WTC11 (cell line): Measurements from ENCODE around the gene ASS1. TPM values are rescaled to one million over a fixed set of nuclear protein-coding genes. Genes with fewer than 3 reads are reported as not detected.

ENCODE experiments used
- ATAC-seq: fragments of 200-7000 bp; cut with Tn5 transposase; 2 replicates; pipeline ENCODE4 v1.10.0; 2021; ENCODE audit warnings: mild to moderate bottlenecking, moderate library complexity
- CTCF ChIA-PET: fragments of 300-600 bp; sonication (Branson Sonifier 250); formaldehyde crosslinking; loops from one replicate; lab custom pipeline; 2021; ENCODE audit warnings: antibody characterized with exemption; lab: Charles Lee
- POLR2A ChIA-PET: fragments of 350-600 bp; sonication (Branson Sonifier 250); formaldehyde crosslinking; loops from one replicate; lab custom pipeline; 2021; ENCODE audit warnings: antibody characterized with exemption; lab: Charles Lee
- DNase-seq: peaks from one replicate; pipeline ENCODE4 v3.0.0; 2021; ENCODE audit warnings: low spot score
- H3K27ac Mint-ChIP-seq: 2 replicates; pipeline ENCODE4 v1.8.0; 2021; ENCODE audit warnings: mixed read lengths
- H3K27me3 Mint-ChIP-seq: 2 replicates; pipeline ENCODE4 v1.8.0; 2021; ENCODE audit warnings: low read depth, mild to moderate bottlenecking, moderate library complexity, mixed read lengths
- H3K36me3 Mint-ChIP-seq: 2 replicates; pipeline ENCODE4 v1.8.0; 2021; ENCODE audit warnings: mixed read lengths
- H3K4me1 Mint-ChIP-seq: 2 replicates; pipeline ENCODE4 v1.8.0; 2022; ENCODE audit warnings: mixed read lengths
- H3K4me3 Mint-ChIP-seq: 2 replicates; pipeline ENCODE4 v1.8.0; 2021; ENCODE audit warnings: mild to moderate bottlenecking, moderate library complexity, mixed read lengths
- H3K9me3 Mint-ChIP-seq: 2 replicates; pipeline ENCODE4 v1.8.0; 2021; ENCODE audit warnings: mixed read lengths
- ATF1 ChIP-seq: sonication (generic); formaldehyde crosslinking; IDR thresholded peaks from 2 replicates; pipeline ENCODE4 v1.8.1; 2023; ENCODE audit warnings: mild to moderate bottlenecking, moderate library complexity, missing genetic modification reagents
- ETV6 ChIP-seq: sonication (generic); formaldehyde crosslinking; IDR thresholded peaks from 2 replicates; pipeline ENCODE4 v1.8.1; 2022; ENCODE audit warnings: mild to moderate bottlenecking, missing genetic modification reagents
- HMGA2 ChIP-seq: fragments of 250-450 bp; sonication (Bioruptor Pico); IDR thresholded peaks from 2 replicates; pipeline ENCODE4 v1.4.0; 2021; ENCODE audit warnings: mild to moderate bottlenecking, moderate library complexity
- IRF2 ChIP-seq: sonication (generic); formaldehyde crosslinking; IDR thresholded peaks from 2 replicates; pipeline ENCODE4 v1.8.0; 2022; ENCODE audit warnings: low read depth, missing genetic modification reagents, borderline replicate concordance
- JAZF1 ChIP-seq: fragments of 250-450 bp; sonication (Bioruptor Pico); IDR thresholded peaks from 2 replicates; pipeline ENCODE4 v1.9.0; 2021; ENCODE audit warnings: moderate library complexity, mild to moderate bottlenecking, inconsistent platforms
- JUN ChIP-seq: sonication (generic); formaldehyde crosslinking; IDR thresholded peaks from 2 replicates; pipeline ENCODE4 v1.8.0; 2023; ENCODE audit warnings: mild to moderate bottlenecking, missing genetic modification reagents
- KAT7 ChIP-seq: sonication (generic); formaldehyde crosslinking; IDR thresholded peaks from 2 replicates; pipeline ENCODE4 v1.8.1; 2023; ENCODE audit warnings: missing genetic modification reagents, mild to moderate bottlenecking, borderline replicate concordance
- NFATC4 ChIP-seq: fragments of 250-450 bp; sonication (Bioruptor Pico); IDR thresholded peaks from 2 replicates; pipeline ENCODE4 v1.9.0; 2021; ENCODE audit warnings: mild to moderate bottlenecking
- NR2C2 ChIP-seq: sonication (generic); formaldehyde crosslinking; IDR thresholded peaks from 2 replicates; pipeline ENCODE4 v1.8.0; 2022; ENCODE audit warnings: mild to moderate bottlenecking, missing genetic modification reagents
- RELA ChIP-seq: sonication (generic); formaldehyde crosslinking; IDR thresholded peaks from 2 replicates; pipeline ENCODE4 v1.8.1; 2022; ENCODE audit warnings: missing genetic modification reagents, mild to moderate bottlenecking, borderline replicate concordance
- SOX15 ChIP-seq: fragments of 250-450 bp; sonication (Bioruptor Pico); IDR thresholded peaks from 2 replicates; pipeline ENCODE4 v1.9.0; 2021; ENCODE audit warnings: mild to moderate bottlenecking
- TEAD4 ChIP-seq: sonication (generic); formaldehyde crosslinking; IDR thresholded peaks from 2 replicates; pipeline ENCODE4 v1.8.0; 2022; ENCODE audit warnings: mild to moderate bottlenecking, missing genetic modification reagents
- ZBTB21 ChIP-seq: sonication (generic); formaldehyde crosslinking; IDR thresholded peaks from 2 replicates; pipeline ENCODE4 v1.8.1; 2023; ENCODE audit warnings: mild to moderate bottlenecking, missing genetic modification reagents, borderline replicate concordance
- ZNF138 ChIP-seq: sonication (generic); formaldehyde crosslinking; conservative IDR thresholded peaks from 2 replicates; pipeline ENCODE4 v1.8.1; 2022; ENCODE audit warnings: mild to moderate bottlenecking, moderate library complexity, missing genetic modification reagents
- total RNA-seq: library from RNA; stranded (reverse); gene quantifications from 3 replicates; pipeline ENCODE4 v1.2.3, GENCODE V29; 2021
- TF ChIP-seq, protein P1 (sequence below): sonication (generic); formaldehyde crosslinking; IDR thresholded peaks from 2 replicates; pipeline ENCODE4 v1.8.1; 2023; ENCODE audit warnings: mild to moderate bottlenecking, missing genetic modification reagents
- TF ChIP-seq, protein P2 (sequence below): fragments of 250-450 bp; sonication (Bioruptor Pico); conservative IDR thresholded peaks from 2 replicates; pipeline ENCODE4 v1.9.0; 2021; ENCODE audit warnings: mild to moderate bottlenecking
- TF ChIP-seq, protein P3 (sequence below): sonication (generic); formaldehyde crosslinking; IDR thresholded peaks from 2 replicates; pipeline ENCODE4 v1.8.0; 2022; ENCODE audit warnings: mild to moderate bottlenecking, missing genetic modification reagents
- TF ChIP-seq, protein P4 (sequence below): fragments of 250-450 bp; sonication (Bioruptor Pico); IDR thresholded peaks from 2 replicates; pipeline ENCODE4 v2.1.2; 2022; ENCODE audit warnings: mild to moderate bottlenecking, moderate library complexity
- TF ChIP-seq, protein P5 (sequence below): sonication (generic); formaldehyde crosslinking; IDR thresholded peaks from 2 replicates; pipeline ENCODE4 v1.8.0; 2022; ENCODE audit warnings: mild to moderate bottlenecking, missing genetic modification reagents
- TF ChIP-seq, protein P6 (sequence below): sonication (generic); formaldehyde crosslinking; IDR thresholded peaks from 2 replicates; pipeline ENCODE4 v1.8.1; 2022; ENCODE audit warnings: mild to moderate bottlenecking, missing genetic modification reagents, moderate library complexity, borderline replicate concordance
- TF ChIP-seq, protein P7 (sequence below): fragments of 200-600 bp; IDR thresholded peaks from 2 replicates; pipeline ENCODE4 v1.8.0; 2022; ENCODE audit warnings: antibody characterized with exemption
- TF ChIP-seq, protein P8 (sequence below): sonication (generic); formaldehyde crosslinking; IDR thresholded peaks from 2 replicates; pipeline ENCODE4 v1.8.1; 2023; ENCODE audit warnings: mild to moderate bottlenecking, missing genetic modification reagents, moderate library complexity
- TF ChIP-seq, protein P9 (sequence below): sonication (generic); formaldehyde crosslinking; IDR thresholded peaks from 2 replicates; pipeline ENCODE4 v1.8.1; 2023; ENCODE audit warnings: mild to moderate bottlenecking, missing genetic modification reagents, moderate library complexity

ASS1 gene
- total RNA-seq, 1 experiment from 2014 or later: 95.7 TPM

DNA sequence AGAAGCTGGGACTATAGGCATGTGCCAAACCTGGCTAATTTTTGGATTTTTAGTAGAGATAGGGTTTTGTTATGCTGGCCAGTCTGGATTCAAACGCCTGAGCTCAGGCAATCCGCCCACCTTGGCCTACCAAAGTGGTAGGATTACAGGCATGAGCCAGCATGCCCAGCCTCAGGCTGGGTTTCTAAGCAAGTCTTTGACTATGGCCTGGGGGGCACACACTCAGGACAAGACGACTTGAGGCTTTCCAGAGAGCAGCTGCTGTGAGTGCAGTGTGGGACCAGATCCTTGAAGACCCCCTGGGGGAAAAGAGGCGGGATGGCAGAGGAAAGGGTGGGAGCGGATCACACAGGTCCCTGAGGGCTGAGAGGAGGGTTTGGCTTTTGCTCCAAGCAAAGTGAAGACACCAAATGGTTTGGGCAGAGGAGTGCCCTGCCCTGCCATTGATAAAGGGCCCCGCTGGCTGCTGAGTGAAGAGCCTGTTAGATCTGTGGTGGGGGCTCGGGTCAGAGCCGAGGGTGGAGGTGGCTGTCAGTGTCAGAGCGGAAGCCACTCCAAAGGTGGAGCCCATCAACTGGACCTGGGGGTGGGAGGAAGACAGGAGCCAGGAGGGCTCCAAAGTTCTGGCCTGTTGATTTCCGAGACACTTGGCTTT, 87.8 kb downstream of the ASS1 start (continued):
- TF ChIP-seq NFATC4 (CRISPR knock-in tag) (no peak), ATF1 (CRISPR knock-in tag) (no peak), ZBTB21 (no peak), ZNF138 (no peak), KAT7 (CRISPR knock-in tag) (no peak), TEAD4 (CRISPR knock-in tag) (no peak), IRF2 (no peak)

DNA sequence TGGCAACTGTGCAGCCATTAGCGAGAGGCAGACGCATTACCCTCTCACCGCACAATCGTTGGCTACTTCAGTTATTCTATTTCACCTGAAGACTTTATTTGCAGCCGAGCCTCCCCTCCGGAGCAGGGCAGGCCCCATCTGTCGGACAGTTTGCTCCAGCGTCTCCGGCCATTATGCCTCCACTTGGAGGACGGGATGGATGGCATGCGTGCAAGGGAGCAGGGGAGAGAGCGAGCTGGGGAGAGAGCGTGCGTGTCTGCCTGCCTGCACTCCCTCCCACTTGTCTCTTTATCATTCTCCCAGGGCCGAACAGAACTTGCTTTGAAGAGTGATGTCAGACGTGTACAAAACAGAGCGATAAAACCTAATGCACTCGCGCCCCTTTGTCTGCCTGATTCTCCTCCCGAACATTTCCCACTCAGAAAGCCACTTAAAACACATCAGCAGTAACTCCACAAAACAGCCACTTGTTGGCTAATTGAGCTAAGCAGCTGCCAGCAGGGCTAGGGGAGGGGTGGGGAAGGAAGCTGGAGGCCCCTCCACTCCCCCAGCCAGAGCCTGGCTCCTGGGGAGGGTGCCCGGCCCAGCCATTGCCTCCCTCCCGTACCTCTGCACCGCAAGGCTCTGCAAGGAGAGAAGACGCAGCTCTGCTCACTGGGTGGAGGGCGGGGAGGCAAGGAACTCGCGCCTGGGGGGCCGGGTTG, 91.2 kb downstream of the ASS1 start:
- ATAC-seq (peak; percentile 40), DNase-seq (peak; percentile 34)
- H3K4me1 Mint-ChIP-seq: peaks cover 40% of the 10 kb centered on the region
- no peaks in the 10 kb centered on the region for H3K9me3 Mint-ChIP-seq
- no peak overlapping the region for H3K27ac Mint-ChIP-seq
- H3K27me3 Mint-ChIP-seq: peaks cover 27% of the 10 kb centered on the region
- peak overlapping the region; percentile 52 for H3K4me3 Mint-ChIP-seq
- CTCF ChIA-PET: interaction anchor here (0.6 to 1.9 kb wide), 7 partner anchors 13 to 146 kb away, joined by 3 to 6 read pairs (median 3); no protein-coding TSS in a partner anchor
- H3K36me3 Mint-ChIP-seq: no peaks in the 10 kb centered on the region
- POLR2A ChIA-PET: interaction anchor here (0.5 to 0.6 kb wide), 2 partner anchors 13 to 170 kb away, joined by 3 to 4 read pairs; no protein-coding TSS in a partner anchor
- TF ChIP-seq, protein P1, sequence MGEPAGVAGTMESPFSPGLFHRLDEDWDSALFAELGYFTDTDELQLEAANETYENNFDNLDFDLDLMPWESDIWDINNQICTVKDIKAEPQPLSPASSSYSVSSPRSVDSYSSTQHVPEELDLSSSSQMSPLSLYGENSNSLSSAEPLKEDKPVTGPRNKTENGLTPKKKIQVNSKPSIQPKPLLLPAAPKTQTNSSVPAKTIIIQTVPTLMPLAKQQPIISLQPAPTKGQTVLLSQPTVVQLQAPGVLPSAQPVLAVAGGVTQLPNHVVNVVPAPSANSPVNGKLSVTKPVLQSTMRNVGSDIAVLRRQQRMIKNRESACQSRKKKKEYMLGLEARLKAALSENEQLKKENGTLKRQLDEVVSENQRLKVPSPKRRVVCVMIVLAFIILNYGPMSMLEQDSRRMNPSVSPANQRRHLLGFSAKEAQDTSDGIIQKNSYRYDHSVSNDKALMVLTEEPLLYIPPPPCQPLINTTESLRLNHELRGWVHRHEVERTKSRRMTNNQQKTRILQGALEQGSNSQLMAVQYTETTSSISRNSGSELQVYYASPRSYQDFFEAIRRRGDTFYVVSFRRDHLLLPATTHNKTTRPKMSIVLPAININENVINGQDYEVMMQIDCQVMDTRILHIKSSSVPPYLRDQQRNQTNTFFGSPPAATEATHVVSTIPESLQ: no peak
- TF ChIP-seq, protein P2, sequence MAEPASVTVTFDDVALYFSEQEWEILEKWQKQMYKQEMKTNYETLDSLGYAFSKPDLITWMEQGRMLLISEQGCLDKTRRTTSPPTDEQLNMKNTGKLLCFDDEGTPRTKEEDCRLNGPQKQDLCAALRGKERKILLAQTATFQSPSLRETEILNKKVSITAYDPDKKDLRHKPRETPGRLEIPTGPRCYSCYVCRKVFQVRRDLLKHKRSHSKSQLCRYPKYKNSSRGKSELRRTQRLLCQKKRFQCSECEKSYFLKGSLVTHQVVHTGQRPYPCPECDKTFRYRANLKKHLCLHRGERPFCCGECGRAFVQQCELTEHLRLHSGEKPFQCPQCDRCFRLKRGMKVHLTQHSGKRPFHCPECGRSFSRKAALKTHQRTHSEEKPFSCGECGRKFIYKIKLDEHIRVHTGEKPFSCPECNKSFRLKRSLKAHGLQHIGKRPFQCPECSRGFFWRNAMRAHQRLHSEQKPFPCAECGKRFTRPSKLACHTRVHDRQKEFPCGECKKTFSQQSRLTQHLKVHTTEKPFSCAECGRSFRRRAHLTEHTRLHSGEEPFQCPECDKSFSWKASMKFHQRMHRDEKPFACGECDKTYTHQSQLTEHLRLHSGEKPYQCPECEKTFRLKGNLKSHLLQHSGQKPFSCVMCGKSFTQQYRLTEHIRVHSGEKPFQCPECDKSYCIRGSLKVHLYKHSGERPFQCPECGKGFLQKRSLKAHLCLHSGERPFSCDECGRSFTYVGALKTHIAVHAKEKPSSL: no peak
- TF ChIP-seq, protein P3, sequence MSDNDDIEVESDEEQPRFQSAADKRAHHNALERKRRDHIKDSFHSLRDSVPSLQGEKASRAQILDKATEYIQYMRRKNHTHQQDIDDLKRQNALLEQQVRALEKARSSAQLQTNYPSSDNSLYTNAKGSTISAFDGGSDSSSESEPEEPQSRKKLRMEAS: no peak
- TF ChIP-seq, protein P4, sequence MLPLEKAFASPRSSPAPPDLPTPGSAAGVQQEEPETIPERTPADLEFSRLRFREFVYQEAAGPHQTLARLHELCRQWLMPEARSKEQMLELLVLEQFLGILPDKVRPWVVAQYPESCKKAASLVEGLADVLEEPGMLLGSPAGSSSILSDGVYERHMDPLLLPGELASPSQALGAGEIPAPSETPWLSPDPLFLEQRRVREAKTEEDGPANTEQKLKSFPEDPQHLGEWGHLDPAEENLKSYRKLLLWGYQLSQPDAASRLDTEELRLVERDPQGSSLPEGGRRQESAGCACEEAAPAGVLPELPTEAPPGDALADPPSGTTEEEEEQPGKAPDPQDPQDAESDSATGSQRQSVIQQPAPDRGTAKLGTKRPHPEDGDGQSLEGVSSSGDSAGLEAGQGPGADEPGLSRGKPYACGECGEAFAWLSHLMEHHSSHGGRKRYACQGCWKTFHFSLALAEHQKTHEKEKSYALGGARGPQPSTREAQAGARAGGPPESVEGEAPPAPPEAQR (CRISPR knock-in tag): no peak
- TF ChIP-seq, protein P5, sequence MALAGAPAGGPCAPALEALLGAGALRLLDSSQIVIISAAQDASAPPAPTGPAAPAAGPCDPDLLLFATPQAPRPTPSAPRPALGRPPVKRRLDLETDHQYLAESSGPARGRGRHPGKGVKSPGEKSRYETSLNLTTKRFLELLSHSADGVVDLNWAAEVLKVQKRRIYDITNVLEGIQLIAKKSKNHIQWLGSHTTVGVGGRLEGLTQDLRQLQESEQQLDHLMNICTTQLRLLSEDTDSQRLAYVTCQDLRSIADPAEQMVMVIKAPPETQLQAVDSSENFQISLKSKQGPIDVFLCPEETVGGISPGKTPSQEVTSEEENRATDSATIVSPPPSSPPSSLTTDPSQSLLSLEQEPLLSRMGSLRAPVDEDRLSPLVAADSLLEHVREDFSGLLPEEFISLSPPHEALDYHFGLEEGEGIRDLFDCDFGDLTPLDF (CRISPR knock-in tag): no peak
- TF ChIP-seq, protein P6, sequence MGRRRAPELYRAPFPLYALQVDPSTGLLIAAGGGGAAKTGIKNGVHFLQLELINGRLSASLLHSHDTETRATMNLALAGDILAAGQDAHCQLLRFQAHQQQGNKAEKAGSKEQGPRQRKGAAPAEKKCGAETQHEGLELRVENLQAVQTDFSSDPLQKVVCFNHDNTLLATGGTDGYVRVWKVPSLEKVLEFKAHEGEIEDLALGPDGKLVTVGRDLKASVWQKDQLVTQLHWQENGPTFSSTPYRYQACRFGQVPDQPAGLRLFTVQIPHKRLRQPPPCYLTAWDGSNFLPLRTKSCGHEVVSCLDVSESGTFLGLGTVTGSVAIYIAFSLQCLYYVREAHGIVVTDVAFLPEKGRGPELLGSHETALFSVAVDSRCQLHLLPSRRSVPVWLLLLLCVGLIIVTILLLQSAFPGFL: no peak
- TF ChIP-seq SOX15 (no peak), ETV6 (no peak), JUN (no peak), HMGA2 (CRISPR knock-in tag) (no peak), NR2C2 (CRISPR knock-in tag) (no peak), JAZF1 (CRISPR knock-in tag) (no peak), RELA (CRISPR knock-in tag) (no peak)
- TF ChIP-seq, protein P7, sequence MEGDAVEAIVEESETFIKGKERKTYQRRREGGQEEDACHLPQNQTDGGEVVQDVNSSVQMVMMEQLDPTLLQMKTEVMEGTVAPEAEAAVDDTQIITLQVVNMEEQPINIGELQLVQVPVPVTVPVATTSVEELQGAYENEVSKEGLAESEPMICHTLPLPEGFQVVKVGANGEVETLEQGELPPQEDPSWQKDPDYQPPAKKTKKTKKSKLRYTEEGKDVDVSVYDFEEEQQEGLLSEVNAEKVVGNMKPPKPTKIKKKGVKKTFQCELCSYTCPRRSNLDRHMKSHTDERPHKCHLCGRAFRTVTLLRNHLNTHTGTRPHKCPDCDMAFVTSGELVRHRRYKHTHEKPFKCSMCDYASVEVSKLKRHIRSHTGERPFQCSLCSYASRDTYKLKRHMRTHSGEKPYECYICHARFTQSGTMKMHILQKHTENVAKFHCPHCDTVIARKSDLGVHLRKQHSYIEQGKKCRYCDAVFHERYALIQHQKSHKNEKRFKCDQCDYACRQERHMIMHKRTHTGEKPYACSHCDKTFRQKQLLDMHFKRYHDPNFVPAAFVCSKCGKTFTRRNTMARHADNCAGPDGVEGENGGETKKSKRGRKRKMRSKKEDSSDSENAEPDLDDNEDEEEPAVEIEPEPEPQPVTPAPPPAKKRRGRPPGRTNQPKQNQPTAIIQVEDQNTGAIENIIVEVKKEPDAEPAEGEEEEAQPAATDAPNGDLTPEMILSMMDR: no peak
- TF ChIP-seq, protein P8, sequence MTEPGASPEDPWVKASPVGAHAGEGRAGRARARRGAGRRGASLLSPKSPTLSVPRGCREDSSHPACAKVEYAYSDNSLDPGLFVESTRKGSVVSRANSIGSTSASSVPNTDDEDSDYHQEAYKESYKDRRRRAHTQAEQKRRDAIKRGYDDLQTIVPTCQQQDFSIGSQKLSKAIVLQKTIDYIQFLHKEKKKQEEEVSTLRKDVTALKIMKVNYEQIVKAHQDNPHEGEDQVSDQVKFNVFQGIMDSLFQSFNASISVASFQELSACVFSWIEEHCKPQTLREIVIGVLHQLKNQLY (CRISPR knock-in tag): no peak
- TF ChIP-seq, protein P9, sequence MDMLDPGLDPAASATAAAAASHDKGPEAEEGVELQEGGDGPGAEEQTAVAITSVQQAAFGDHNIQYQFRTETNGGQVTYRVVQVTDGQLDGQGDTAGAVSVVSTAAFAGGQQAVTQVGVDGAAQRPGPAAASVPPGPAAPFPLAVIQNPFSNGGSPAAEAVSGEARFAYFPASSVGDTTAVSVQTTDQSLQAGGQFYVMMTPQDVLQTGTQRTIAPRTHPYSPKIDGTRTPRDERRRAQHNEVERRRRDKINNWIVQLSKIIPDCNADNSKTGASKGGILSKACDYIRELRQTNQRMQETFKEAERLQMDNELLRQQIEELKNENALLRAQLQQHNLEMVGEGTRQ: no peak
